Vagina (tissue), 2 donors: ENCODE data around the gene PSMB7. TPM values are rescaled to one million over a fixed set of nuclear protein-coding genes. Genes with fewer than 3 reads are reported as not detected.

Source experiments
- DNase-seq, 2 donors: peaks; one replicate each; pipeline ENCODE4 v3.0.0-alpha.2; 2017; ENCODE audit errors: extremely low spot score in 2 of 2
- H3K27ac ChIP-seq: fragments of 200-600 bp; sonication (generic); one replicate; pipeline ENCODE4 v1.5.1; 2019
- H3K27me3 ChIP-seq: fragments of 200-600 bp; sonication (generic); one replicate; pipeline ENCODE4 v1.5.1; 2019
- H3K36me3 ChIP-seq, 2 donors: fragments of 200-600 bp; sonication (generic); one replicate each; pipeline ENCODE4 v1.5.1; 2017 to 2019
- H3K4me1 ChIP-seq: fragments of 200-600 bp; sonication (generic); one replicate; pipeline ENCODE4 v1.5.1; 2019
- H3K4me3 ChIP-seq, 2 donors: fragments of 200-600 bp; sonication (generic); 1 replicate in 1 of 2; 2 replicates in 1 of 2; pipeline ENCODE4 v1.5.1; 2016 to 2019
- H3K9me3 ChIP-seq: fragments of 200-600 bp; sonication (generic); one replicate; pipeline ENCODE4 v1.5.1; 2019
- CTCF ChIP-seq, 3 experiments: fragments of 450-650 bp in 2 of 3; fragments of 200-600 bp in 1 of 3; sonication (generic) in 1 of 3; IDR thresholded peaks; one replicate each; pipeline ENCODE4 v1.5.1; 2017 to 2019; ENCODE audit warnings: antibody characterized with exemption in 3 of 3, mild to moderate bottlenecking in 2 of 3, moderate library complexity in 2 of 3
- POLR2A ChIP-seq, 2 donors: fragments of 450-650 bp; IDR thresholded peaks; one replicate each; pipeline ENCODE4 v1.6.1; 2017; ENCODE audit warnings: antibody characterized with exemption in 2 of 2, mild to moderate bottlenecking in 2 of 2, moderate library complexity in 2 of 2
- POLR2AphosphoS5 ChIP-seq, 2 donors: sonication (generic); formaldehyde crosslinking; IDR thresholded peaks; one replicate each; pipeline ENCODE4 v1.9.0; 2017; ENCODE audit warnings: antibody characterized with exemption in 2 of 2, mild to moderate bottlenecking in 2 of 2, low read depth in 1 of 2; ENCODE audit not compliant: insufficient read depth in 1 of 2
- intact Hi-C: fragments of 100-400 bp; cut with DNase I; formaldehyde crosslinking; loops from one replicate; pipeline ENCODE4 v1.15.1; 2023
- total RNA-seq: library from RNA; depleted of rRNA; stranded (reverse); fragments of >200 nt; gene quantifications from one replicate; pipeline ENCODE4 v1.2.3, GENCODE V29; 2016

Gene PSMB7
- total RNA-seq, 1 donor from 2014 or later = 121 TPM

GRCh38 chr9:124306098-124306735 is 109.0 kb downstream of the PSMB7 start:
- TF ChIP-seq POLR2AphosphoS5 (IDR thresholded peaks at IDR 0.05; ENCODE audit: insufficient read depth in 1 of 2, low read depth in 1 of 2) (no peak), CTCF (IDR thresholded peaks at IDR 0.05) (no peak), POLR2A (IDR thresholded peaks at IDR 0.05) (no peak)
- peaks cover 0 to 6% of the 10 kb centered on the region in 2 donors for H3K36me3 ChIP-seq
- no peaks in the 10 kb centered on the region for H3K9me3 ChIP-seq
- no peak overlapping the region for H3K4me3 ChIP-seq
- DNase-seq = no peak
- no peaks in the 10 kb centered on the region for H3K4me1 ChIP-seq
- no peaks in the 10 kb centered on the region for H3K27me3 ChIP-seq
- H3K27ac ChIP-seq = no peak overlapping the region
- intact Hi-C loops = no loop called here

- intact Hi-C loops = no loop called here
- Histone ChIP-seq H3K27ac (no peak overlapping the region), H3K36me3 (peaks cover 0 to 6% of the 10 kb centered on the region in 2 donors), H3K27me3 (no peaks in the 10 kb centered on the region), H3K9me3 (no peaks in the 10 kb centered on the region), H3K4me1 (no peaks in the 10 kb centered on the region), H3K4me3 (no peak overlapping the region)
- no peak for DNase-seq
- TF ChIP-seq CTCF (IDR thresholded peaks at IDR 0.05) (no peak), POLR2A (IDR thresholded peaks at IDR 0.05) (no peak), POLR2AphosphoS5 (IDR thresholded peaks at IDR 0.05; ENCODE audit: insufficient read depth in 1 of 2, low read depth in 1 of 2) (no peak)
Measured at GRCh38 chr9:124304285-124304684, 111.0 kb downstream of the PSMB7 start.

- Histone ChIP-seq H3K27ac (no peak overlapping the region), H3K4me1 (no peaks in the 10 kb centered on the region), H3K36me3 (peaks cover 0 to 6% of the 10 kb centered on the region in 2 donors), H3K4me3 (no peak overlapping the region), H3K9me3 (no peaks in the 10 kb centered on the region), H3K27me3 (no peaks in the 10 kb centered on the region)
- DNase-seq = no peak
- no peak for TF ChIP-seq POLR2AphosphoS5 (IDR thresholded peaks at IDR 0.05; ENCODE audit: insufficient read depth in 1 of 2, low read depth in 1 of 2)
- TF ChIP-seq POLR2A (IDR thresholded peaks at IDR 0.05) = no peak
- TF ChIP-seq CTCF (IDR thresholded peaks at IDR 0.05) = no peak
- intact Hi-C loops = no loop called here
Measured at GRCh38 chr9:124303762-124304161, 111.5 kb downstream of the PSMB7 start.

Other genes starting within 250 kb of the PSMB7 start
- gene NEK6, start 157.5 kb downstream of the PSMB7 start, total RNA-seq = 44.4 TPM
- 4.2 TPM for gene ADGRD2, start 35.0 kb upstream of the PSMB7 start, total RNA-seq
- gene NR5A1, start 92.0 kb upstream of the PSMB7 start, total RNA-seq = 1.2 TPM